H1 (cell line): ENCODE measurements around the gene NUBP2. TPM values are rescaled to one million over a fixed set of nuclear protein-coding genes. Genes with fewer than 3 reads are reported as not detected.

Source experiments
- CBX5 ChIP-seq: fragments of 300-800, 300-1000 bp; sonication (generic); IDR thresholded peaks from 2 replicates; pipeline ENCODE4 v1.7.1; 2016; ENCODE audit warnings: antibody characterized with exemption, low read length, low read depth
- CHD1 ChIP-seq: IDR thresholded peaks from 2 replicates; pipeline ENCODE4 v1.6.1; 2012; ENCODE audit warnings: low read depth, low read length, improper control_type of control experiment
- CHD2 ChIP-seq: IDR thresholded peaks from 2 replicates; pipeline ENCODE4 v1.6.1; 2012; ENCODE audit warnings: low read length, improper control_type of control experiment
- CHD7 ChIP-seq: fragments of 300-600 bp; sonication (generic); IDR thresholded peaks from 2 replicates; pipeline ENCODE4 v1.7.1; 2012; ENCODE audit warnings: low read length, moderate library complexity, mild to moderate bottlenecking, inconsistent platforms; ENCODE audit not compliant: insufficient replicate concordance
- EGR1 ChIP-seq: IDR thresholded peaks from 2 replicates; pipeline ENCODE4 v1.6.1; 2011; ENCODE audit warnings: low read depth, low read length, borderline replicate concordance
- KDM4A ChIP-seq: IDR thresholded peaks from one replicate; pipeline ENCODE4 v1.7.1; 2012; ENCODE audit warnings: low read depth, mild to moderate bottlenecking, moderate library complexity, low read length, inconsistent platforms; ENCODE audit not compliant: severe bottlenecking
- NRF1 ChIP-seq: IDR thresholded peaks from 2 replicates; pipeline ENCODE4 v1.6.1; 2011; ENCODE audit warnings: mild to moderate bottlenecking, low read depth, low read length, improper control_type of control experiment
- RFX5 ChIP-seq: IDR thresholded peaks from 2 replicates; pipeline ENCODE4 v1.6.1; 2011; ENCODE audit warnings: low read depth, low read length, improper control_type of control experiment, borderline replicate concordance
- RNF2 ChIP-seq: fragments of 200-900, 300-1000 bp; sonication (generic); IDR thresholded peaks from 2 replicates; pipeline ENCODE4 v1.7.1; 2016; ENCODE audit warnings: borderline replicate concordance, low read depth, mild to moderate bottlenecking, antibody characterized with exemption, low read length; ENCODE audit not compliant: poor library complexity, severe bottlenecking; ENCODE audit errors: missing control alignments
- SIX5 ChIP-seq: IDR thresholded peaks from 2 replicates; pipeline ENCODE4 v1.6.1; 2011; ENCODE audit warnings: mild to moderate bottlenecking, low read depth, low read length
- TAF7 ChIP-seq: optimal IDR thresholded peaks from 2 replicates; pipeline ENCODE3; 2011; ENCODE audit warnings: low read depth, mild to moderate bottlenecking, inconsistent platforms, low read length, moderate library complexity, borderline replicate concordance
- TBP ChIP-seq: IDR thresholded peaks from 2 replicates; pipeline ENCODE4 v1.6.1; 2011; ENCODE audit warnings: low read depth, low read length, improper control_type of control experiment
- TCF12 ChIP-seq: IDR thresholded peaks from 2 replicates; pipeline ENCODE4 v1.6.1; 2011; ENCODE audit warnings: low read depth, mild to moderate bottlenecking, low read length
- polyA plus RNA-seq, 7 experiments: library from polyadenylated mRNA; depleted of rRNA in 3 of 7; stranded (reverse) in 5 of 7; unstranded in 2 of 7; fragments of >200 nt in 5 of 7; fragments of 200-250 nt in 2 of 7; gene quantifications; 1 replicate in 5 of 7; 2 replicates in 1 of 7; 4 replicates in 1 of 7; pipeline versions ENCODE4 v1.2.1 to v1.2.3, GENCODE V29; 2011 to 2013; ENCODE audit warnings: missing spikeins in 2 of 7, mixed read lengths in 2 of 7
- total RNA-seq: library from RNA; stranded (reverse); fragmentation: NEBNext Ultra II Directional; extraction: Animal tissue kit (Norgen Biotek cat#: 25700); gene quantifications from 2 replicates; pipeline ENCODE4 v1.2.1, GENCODE V29; 2021

Gene NUBP2
- total and polyA plus RNA-seq, 2 of the 8 experiments (the other 6 are each of a cell fraction or from before 2014, with no cell fraction given), result 70.3 to 96.9 TPM

GRCh38 chr16:1734123-1734522 is 48.6 kb upstream of the NUBP2 start (continued):
- TF ChIP-seq CHD7, result no peak
- TF ChIP-seq TCF12, result no peak
- no peak for TF ChIP-seq CHD1
- TF ChIP-seq RNF2, result no peak
- TF ChIP-seq TAF7, result no peak
- no peak for TF ChIP-seq KDM4A
- no peak for TF ChIP-seq TBP
- TF ChIP-seq RFX5, result no peak
- no peak for TF ChIP-seq CBX5
- TF ChIP-seq CHD2, result no peak
- TF ChIP-seq NRF1, result no peak
- TF ChIP-seq EGR1, result no peak
- no peak for TF ChIP-seq SIX5
